ENCODE data around the gene ZNF396.

DNA sequence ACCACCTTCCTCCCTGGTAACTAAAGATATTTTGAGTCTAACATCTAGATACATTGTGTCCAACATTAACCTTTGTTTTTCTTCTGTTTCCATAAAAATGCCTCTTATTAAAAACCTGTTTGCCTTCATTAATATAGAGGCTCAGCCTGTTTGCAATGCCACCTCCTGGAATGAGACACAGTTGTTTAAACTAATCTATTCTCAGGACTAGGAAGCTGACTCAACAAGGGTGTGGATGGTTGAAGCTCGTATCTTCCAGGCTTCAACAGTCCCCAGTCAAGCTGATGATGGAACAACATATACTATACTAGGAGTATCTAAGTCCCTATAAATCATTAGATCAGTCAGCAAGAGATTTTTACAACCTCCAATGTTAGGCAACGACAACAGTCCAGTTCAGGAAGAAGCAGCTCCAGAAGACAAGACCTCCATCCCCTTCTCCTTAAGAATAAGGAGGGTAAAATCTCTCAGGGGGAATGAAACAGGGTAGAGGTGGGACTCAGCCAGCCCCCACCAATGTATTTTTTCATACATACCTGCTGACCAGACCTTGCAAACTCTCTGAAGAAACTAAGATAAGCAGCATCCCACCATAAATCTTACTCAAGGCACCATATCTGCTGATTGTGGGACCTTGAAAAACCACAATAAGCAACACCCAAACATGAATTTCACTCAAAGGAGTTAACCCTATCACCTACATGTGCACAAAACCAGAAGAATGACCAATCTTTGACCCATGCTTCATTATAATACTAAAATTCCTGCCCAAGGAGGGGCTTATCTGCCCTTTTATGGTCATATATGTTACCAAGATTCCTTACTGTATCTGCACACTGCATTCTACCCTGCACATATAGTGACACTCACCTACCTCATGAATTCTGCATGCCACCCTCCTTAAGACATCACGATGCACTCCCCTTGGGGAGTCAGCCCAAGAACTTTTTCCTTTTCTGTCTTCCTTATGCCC lies 54.4 kb downstream of the ZNF396 start:
- TF ChIP-seq, protein P1, sequence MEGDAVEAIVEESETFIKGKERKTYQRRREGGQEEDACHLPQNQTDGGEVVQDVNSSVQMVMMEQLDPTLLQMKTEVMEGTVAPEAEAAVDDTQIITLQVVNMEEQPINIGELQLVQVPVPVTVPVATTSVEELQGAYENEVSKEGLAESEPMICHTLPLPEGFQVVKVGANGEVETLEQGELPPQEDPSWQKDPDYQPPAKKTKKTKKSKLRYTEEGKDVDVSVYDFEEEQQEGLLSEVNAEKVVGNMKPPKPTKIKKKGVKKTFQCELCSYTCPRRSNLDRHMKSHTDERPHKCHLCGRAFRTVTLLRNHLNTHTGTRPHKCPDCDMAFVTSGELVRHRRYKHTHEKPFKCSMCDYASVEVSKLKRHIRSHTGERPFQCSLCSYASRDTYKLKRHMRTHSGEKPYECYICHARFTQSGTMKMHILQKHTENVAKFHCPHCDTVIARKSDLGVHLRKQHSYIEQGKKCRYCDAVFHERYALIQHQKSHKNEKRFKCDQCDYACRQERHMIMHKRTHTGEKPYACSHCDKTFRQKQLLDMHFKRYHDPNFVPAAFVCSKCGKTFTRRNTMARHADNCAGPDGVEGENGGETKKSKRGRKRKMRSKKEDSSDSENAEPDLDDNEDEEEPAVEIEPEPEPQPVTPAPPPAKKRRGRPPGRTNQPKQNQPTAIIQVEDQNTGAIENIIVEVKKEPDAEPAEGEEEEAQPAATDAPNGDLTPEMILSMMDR (IDR thresholded peaks at IDR 0.05; ENCODE audit: insufficient read depth, low read depth, low read length): no peak
- no peak for TF ChIP-seq EZH2 (IDR thresholded peaks at IDR 0.05; ENCODE audit: insufficient read depth, low read length)
